Loucy (cell line): ENCODE measurements around the gene VIPR2.

ENCODE experiments used
- H2AFZ ChIP-seq: fragments of 200-600 bp; sonication (generic); 2 replicates; pipeline ENCODE4 v1.6.0; 2016; ENCODE audit warnings: antibody characterized with exemption, mild to moderate bottlenecking, low read length, moderate library complexity
- H3F3A ChIP-seq: fragments of 200-600 bp; 2 replicates; pipeline ENCODE4 v1.6.0; 2016; ENCODE audit warnings: antibody characterized with exemption, low read depth, mild to moderate bottlenecking
- H3K27me3 ChIP-seq: fragments of 200-600 bp; sonication (generic); 2 replicates; pipeline ENCODE4 v1.6.1; 2014; ENCODE audit warnings: low read length, mild to moderate bottlenecking; ENCODE audit not compliant: insufficient read depth, poor library complexity, severe bottlenecking
- H3K36me3 ChIP-seq: fragments of 200-600 bp; sonication (generic); 2 replicates; pipeline ENCODE4 v1.6.1; 2016; ENCODE audit warnings: low read length; ENCODE audit not compliant: insufficient read depth
- H3K4me1 ChIP-seq: fragments of 200-600 bp; sonication (generic); 2 replicates; pipeline ENCODE4 v1.5.1; 2014; ENCODE audit warnings: low read length, mild to moderate bottlenecking; ENCODE audit not compliant: insufficient read depth, poor library complexity, severe bottlenecking
- H3K4me2 ChIP-seq: fragments of 200-600 bp; sonication (generic); 2 replicates; pipeline ENCODE4 v1.6.0; 2014; ENCODE audit warnings: antibody characterized with exemption, low read length, low read depth, mild to moderate bottlenecking; ENCODE audit not compliant: poor library complexity, severe bottlenecking
- H3K4me3 ChIP-seq: fragments of 200-600 bp; sonication (generic); 2 replicates; pipeline ENCODE4 v1.5.1; 2014; ENCODE audit warnings: low read length, mild to moderate bottlenecking, mixed read lengths; ENCODE audit not compliant: poor library complexity, severe bottlenecking
- H3K79me2 ChIP-seq: fragments of 200-600 bp; sonication (generic); 2 replicates; pipeline ENCODE4 v1.6.1; 2014; ENCODE audit warnings: low read length; ENCODE audit not compliant: insufficient read depth
- H3K9ac ChIP-seq: fragments of 200-600 bp; sonication (generic); 2 replicates; pipeline ENCODE4 v1.6.0; 2014; ENCODE audit warnings: mild to moderate bottlenecking, low read depth, low read length, moderate library complexity; ENCODE audit not compliant: poor library complexity, severe bottlenecking
- H3K9me2 ChIP-seq: fragments of 200-600 bp; sonication (generic); replicated peaks from 2 replicates; pipeline ENCODE4 v1.6.1; 2016; ENCODE audit warnings: low read depth, low read length, mixed read lengths
- H3K9me3 ChIP-seq: fragments of 200-600 bp; sonication (generic); 2 replicates; pipeline ENCODE4 v1.6.1; 2014; ENCODE audit warnings: mild to moderate bottlenecking, antibody characterized with exemption, low read length, low read depth; ENCODE audit not compliant: insufficient read depth
- H4K20me1 ChIP-seq: fragments of 200-600 bp; sonication (generic); 2 replicates; pipeline ENCODE4 v1.6.0; 2014; ENCODE audit warnings: antibody characterized with exemption, low read length, mild to moderate bottlenecking; ENCODE audit not compliant: insufficient read depth, poor library complexity, severe bottlenecking
- CTCF ChIP-seq: fragments of 200-600 bp; sonication (generic); conservative IDR thresholded peaks from 2 replicates; pipeline ENCODE4 v1.5.1; 2014; ENCODE audit warnings: mild to moderate bottlenecking, antibody characterized with exemption, low read length
- EZH2phosphoT487 ChIP-seq: fragments of 200-600 bp; IDR thresholded peaks from 2 replicates; pipeline ENCODE4 v1.6.1; 2018; ENCODE audit warnings: antibody characterized with exemption, mild to moderate bottlenecking, moderate library complexity, borderline replicate concordance

VIPR2 gene

GRCh38 chr7:159059629-159060028 is 85.0 kb downstream of the VIPR2 start:
- no peaks in the 10 kb centered on the region for H3K79me2 ChIP-seq
- no peak overlapping the region for H3K4me2 ChIP-seq
- H3K36me3 ChIP-seq: no peaks in the 10 kb centered on the region
- no peaks in the 10 kb centered on the region for H3K27me3 ChIP-seq
- TF ChIP-seq CTCF (no peak), EZH2phosphoT487 (no peak)
- no peaks in the 10 kb centered on the region for H3K4me1 ChIP-seq
- peaks cover 17% of the 10 kb centered on the region; the same call in 1 of the 2 replicates for H3K9me3 ChIP-seq
- H3F3A ChIP-seq: no peaks in the 10 kb centered on the region
- no peak overlapping the region for H2AFZ ChIP-seq
- no peak overlapping the region for H3K9ac ChIP-seq
- H4K20me1 ChIP-seq: no peaks in the 10 kb centered on the region
- no peak overlapping the region for H3K4me3 ChIP-seq
- no peaks in the 10 kb centered on the region for H3K9me2 ChIP-seq

GRCh38 chr7:159057647-159058046 is 87.0 kb downstream of the VIPR2 start:
- Histone ChIP-seq H3K36me3 (no peaks in the 10 kb centered on the region), H3K27me3 (no peaks in the 10 kb centered on the region), H3K4me1 (no peaks in the 10 kb centered on the region), H3F3A (no peaks in the 10 kb centered on the region), H4K20me1 (no peaks in the 10 kb centered on the region), H3K4me2 (no peak overlapping the region), H3K9me2 (no peaks in the 10 kb centered on the region), H2AFZ (no peak overlapping the region), H3K4me3 (no peak overlapping the region), H3K9ac (no peak overlapping the region), H3K9me3 (peaks cover 25% of the 10 kb centered on the region; the same call in 1 of the 2 replicates), H3K79me2 (no peaks in the 10 kb centered on the region)
- TF ChIP-seq CTCF (no peak), EZH2phosphoT487 (no peak)

- H2AFZ ChIP-seq: no peak overlapping the region
- no peaks in the 10 kb centered on the region for H3K36me3 ChIP-seq
- H4K20me1 ChIP-seq: no peaks in the 10 kb centered on the region
- H3K9me2 ChIP-seq: no peaks in the 10 kb centered on the region
- no peaks in the 10 kb centered on the region for H3F3A ChIP-seq
- no peak for TF ChIP-seq EZH2phosphoT487
- no peak for TF ChIP-seq CTCF
- no peak overlapping the region for H3K4me3 ChIP-seq
- H3K9me3 ChIP-seq: peaks cover 24% of the 10 kb centered on the region; the same call in 1 of the 2 replicates
- no peaks in the 10 kb centered on the region for H3K79me2 ChIP-seq
- H3K27me3 ChIP-seq: no peaks in the 10 kb centered on the region
- H3K9ac ChIP-seq: no peak overlapping the region
- H3K4me2 ChIP-seq: no peak overlapping the region
- H3K4me1 ChIP-seq: no peaks in the 10 kb centered on the region
Measured at GRCh38 chr7:159056737-159057136, 87.9 kb downstream of the VIPR2 start.
